Erythroblast (primary cell): Measurements from ENCODE around the gene INTS1.

Experiments used
- GATA1 ChIP-seq: IDR thresholded peaks from 2 replicates; pipeline ENCODE4 v1.6.1; 2011; ENCODE audit warnings: low read depth, mild to moderate bottlenecking, control low read depth, low read length, moderate library complexity
- POLR2A ChIP-seq: IDR thresholded peaks from 2 replicates; pipeline ENCODE4 v1.6.1; 2011; ENCODE audit warnings: mild to moderate bottlenecking, low read length

DNA sequence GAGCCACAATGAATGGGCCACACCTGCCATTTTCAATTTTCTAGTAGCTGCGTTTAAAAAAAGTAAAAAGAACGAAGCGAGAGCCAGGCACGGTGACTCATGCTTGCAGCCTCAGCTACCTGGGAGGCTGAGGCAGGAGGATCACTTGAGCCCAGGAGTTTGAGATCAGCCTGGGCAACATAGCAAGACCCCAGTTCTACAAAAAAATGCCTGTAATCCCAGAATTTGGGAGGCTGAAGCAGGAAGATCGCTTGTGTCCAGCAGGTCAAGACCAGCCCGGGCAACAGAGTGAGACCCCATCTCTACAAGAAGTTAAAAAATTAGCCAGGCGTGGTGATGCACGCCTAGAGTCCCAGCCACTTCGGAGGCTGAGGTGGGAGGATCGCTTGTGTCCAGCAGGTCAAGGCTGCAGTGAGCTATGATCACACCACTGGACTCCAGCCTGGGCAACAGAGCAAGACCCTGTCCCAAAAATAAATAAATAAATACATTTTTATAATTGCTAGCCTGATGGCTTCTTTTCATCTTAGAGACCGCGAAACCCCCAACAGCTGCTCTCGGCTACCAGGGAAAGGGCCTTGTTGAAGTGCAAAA lies 77.0 kb downstream of the INTS1 start:
- no peak for TF ChIP-seq POLR2A
- no peak for TF ChIP-seq GATA1
